Measurements from ENCODE around the gene TMEM14A.
"Not testable (repeated sequence)": the region's sequence is repeated elsewhere in the genome, so short reads cannot be mapped to it uniquely, and the experiment has no call there.

Gene TMEM14A

DNA sequence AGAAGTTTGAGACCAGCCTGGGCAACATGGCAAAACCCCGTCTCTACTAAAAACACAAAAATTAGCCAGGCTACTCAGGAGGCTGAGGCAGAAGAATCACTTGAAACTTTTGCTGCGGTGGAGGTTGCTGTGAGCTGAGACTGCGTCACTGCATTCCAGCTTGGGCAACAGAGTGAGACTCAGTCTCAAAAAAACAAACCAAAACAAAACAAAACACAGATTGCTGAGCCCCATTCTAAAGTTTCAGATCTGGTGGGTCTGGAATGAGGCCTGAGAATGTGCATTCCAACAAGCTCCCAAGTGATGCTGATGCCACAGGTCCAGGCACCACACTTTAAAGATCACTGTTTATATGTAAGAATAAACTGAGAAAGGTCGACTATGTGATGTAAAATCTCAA, 24.9 kb upstream of the TMEM14A start:
- no peak overlapping the region for H3K4me3 ChIP-seq (ENCODE audit: low read length)
- no peak for TF ChIP-seq ZNF274 (IDR thresholded peaks at IDR 0.05; ENCODE audit: low read depth, low read length)

DNA sequence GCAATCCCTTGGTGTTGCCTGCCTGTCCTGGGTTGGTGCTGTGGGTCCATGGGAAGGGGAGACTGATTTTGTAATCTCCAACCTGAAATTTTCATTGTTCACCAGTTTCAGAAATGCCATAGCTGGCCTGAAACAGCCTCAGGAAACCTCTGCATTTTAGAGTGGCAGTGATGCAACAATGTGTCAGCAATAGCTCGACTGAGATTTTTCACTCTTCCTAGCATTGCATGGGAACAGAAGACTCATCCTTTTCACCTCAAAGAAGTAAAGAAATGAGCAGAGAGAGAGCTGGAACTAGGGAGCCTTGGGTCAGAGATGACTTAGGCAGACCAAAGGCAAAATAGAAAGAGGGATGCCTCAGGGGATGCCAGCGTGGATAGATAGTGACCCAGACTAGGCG, 23.7 kb upstream of the TMEM14A start:
- H3K4me3 ChIP-seq (ENCODE audit: low read length), result no peak overlapping the region
- no peak for TF ChIP-seq ZNF274 (IDR thresholded peaks at IDR 0.05; ENCODE audit: low read depth, low read length)

DNA sequence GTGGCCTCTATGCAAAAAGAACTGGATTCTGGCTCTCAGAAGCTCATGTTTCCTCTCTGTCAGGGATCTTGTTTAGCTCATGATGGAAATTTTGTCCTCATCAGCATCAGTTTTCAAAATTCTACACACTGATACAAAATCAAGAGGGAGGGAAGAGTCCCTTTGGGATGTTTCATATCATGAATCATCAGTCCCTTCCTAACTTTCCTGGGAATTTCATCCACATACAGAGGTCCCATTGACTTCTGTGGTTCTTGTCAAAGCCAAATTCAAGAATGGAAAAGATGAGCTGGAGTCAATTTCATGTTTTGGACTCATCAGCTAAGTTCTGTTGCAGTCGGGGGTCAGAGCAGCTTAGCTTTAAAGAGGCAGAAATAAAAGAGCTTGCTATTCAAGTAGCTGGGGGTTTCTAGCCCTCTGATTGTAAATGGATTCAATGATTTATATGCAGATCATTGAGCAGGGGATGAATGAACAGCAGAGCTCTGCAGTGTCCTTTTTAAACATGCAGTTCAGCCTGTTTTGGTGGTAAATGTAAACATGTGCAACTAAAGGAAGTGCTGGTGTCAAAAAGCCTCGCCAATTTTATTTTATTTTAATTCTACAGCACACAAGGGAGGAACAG, 21.3 kb upstream of the TMEM14A start:
- no peak for TF ChIP-seq ZNF274 (IDR thresholded peaks at IDR 0.05; ENCODE audit: low read depth, low read length)
- no peak overlapping the region for H3K4me3 ChIP-seq (ENCODE audit: low read length)

GRCh38 chr6:52650941-52651340, 20.0 kb upstream of the TMEM14A start:
- H3K4me3 ChIP-seq (ENCODE audit: low read length), result no peak overlapping the region
- TF ChIP-seq ZNF274 (IDR thresholded peaks at IDR 0.05; ENCODE audit: low read depth, low read length), result no peak

GRCh38 chr6:52653151-52653550, 17.8 kb upstream of the TMEM14A start:
- TF ChIP-seq ZNF274 (IDR thresholded peaks at IDR 0.05; ENCODE audit: low read depth, low read length), result no peak
- no peak overlapping the region for H3K4me3 ChIP-seq (ENCODE audit: low read length)

- no peak for TF ChIP-seq ZNF274 (IDR thresholded peaks at IDR 0.05; ENCODE audit: low read depth, low read length)
- no peak overlapping the region for H3K4me3 ChIP-seq (ENCODE audit: low read length)
These were observed 16.9 kb upstream of the TMEM14A start for GRCh38 chr6:52654007-52654406.

DNA sequence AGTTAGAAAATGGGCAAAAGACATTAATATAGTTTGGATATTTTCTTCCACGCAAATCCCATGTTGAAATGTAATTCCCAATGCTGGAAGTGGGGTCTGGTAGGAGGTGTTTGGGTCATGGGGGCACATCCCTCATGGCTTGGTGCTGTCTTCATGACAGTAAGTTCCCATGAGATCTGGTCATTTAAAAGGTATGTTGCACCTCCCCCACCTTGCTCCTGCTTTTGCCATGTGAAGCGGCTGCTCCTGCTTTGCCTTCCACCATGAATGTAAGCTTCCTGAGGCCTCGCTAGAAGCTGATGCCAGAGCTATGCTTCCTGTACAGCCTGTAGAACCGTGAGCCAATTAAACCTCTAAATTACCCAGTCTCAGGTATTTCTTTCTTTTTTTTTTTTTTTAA, 16.3 kb upstream of the TMEM14A start:
- no peak overlapping the region for H3K4me3 ChIP-seq (ENCODE audit: low read length)
- TF ChIP-seq ZNF274 (IDR thresholded peaks at IDR 0.05; ENCODE audit: low read depth, low read length), result no peak

- H3K4me3 ChIP-seq (ENCODE audit: low read length), result not testable (repeated sequence)
These were observed 15.0 kb upstream of the TMEM14A start for GRCh38 chr6:52655941-52656340.

- TF ChIP-seq ZNF274 (IDR thresholded peaks at IDR 0.05; ENCODE audit: low read depth, low read length), result no peak
- H3K4me3 ChIP-seq (ENCODE audit: low read length), result no peak overlapping the region
These were observed 13.0 kb upstream of the TMEM14A start for GRCh38 chr6:52657870-52658269.

DNA sequence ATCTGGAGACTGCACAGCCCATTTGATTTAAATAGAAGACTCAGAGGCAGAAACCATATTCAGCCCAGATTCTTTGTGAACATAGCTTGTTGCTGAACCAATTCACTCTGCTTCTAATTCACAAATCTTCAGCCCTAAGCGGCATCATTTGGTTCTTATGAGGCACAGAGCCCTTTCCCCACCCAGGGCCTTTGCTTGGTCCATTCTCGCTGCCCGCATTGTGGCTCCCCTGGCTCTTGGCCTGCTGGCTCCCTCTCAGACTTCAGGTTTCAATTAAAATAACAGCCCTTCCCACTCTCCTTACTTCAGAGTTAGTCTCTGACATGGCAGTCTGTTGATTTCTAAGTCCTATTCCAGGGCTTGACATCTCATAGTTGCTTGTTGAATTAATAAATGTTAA, 9.4 kb upstream of the TMEM14A start:
- no peak overlapping the region for H3K4me3 ChIP-seq (ENCODE audit: low read length)
- TF ChIP-seq ZNF274 (IDR thresholded peaks at IDR 0.05; ENCODE audit: low read depth, low read length), result no peak

DNA sequence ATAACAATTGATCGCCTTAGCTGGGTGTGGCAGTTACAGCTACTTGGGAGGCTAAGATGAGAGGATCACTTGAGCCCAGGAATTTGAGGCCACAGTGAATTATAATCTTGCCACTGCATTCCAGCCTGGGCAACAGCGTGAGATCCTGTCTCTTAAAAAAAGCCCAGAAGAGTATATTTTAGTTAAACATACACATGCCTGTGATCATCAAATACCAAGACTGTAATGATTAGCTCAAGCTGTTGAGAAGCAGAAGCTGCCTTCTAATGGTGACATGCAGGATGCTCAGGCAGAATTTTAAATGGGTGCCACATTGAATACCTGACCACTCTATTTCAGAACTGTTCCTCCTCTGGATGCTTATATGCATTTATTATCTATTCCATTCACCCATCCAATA, 8.9 kb upstream of the TMEM14A start:
- TF ChIP-seq ZNF274 (IDR thresholded peaks at IDR 0.05; ENCODE audit: low read depth, low read length), result no peak
- H3K4me3 ChIP-seq (ENCODE audit: low read length), result no peak overlapping the region

- peak overlapping the region; percentile 68 for H3K4me3 ChIP-seq (ENCODE audit: low read length)
- TF ChIP-seq ZNF274 (IDR thresholded peaks at IDR 0.05; ENCODE audit: low read depth, low read length), result no peak
These were observed 7.6 kb upstream of the TMEM14A start for GRCh38 chr6:52663120-52663935.

DNA sequence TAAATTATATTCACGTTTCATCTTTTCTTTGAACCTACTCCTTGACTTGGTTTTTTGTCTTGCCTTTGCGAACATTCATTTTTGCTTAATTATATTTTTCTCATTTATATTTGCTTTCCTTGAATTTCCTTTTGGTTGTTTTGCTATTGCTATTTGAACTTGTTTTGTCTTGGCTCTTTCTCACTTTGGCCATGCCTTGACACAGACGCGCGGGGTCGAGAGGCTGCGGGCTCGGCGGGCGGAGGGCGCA, 7.1 kb upstream of the TMEM14A start:
- TF ChIP-seq ZNF274 (IDR thresholded peaks at IDR 0.05; ENCODE audit: low read depth, low read length), result no peak
- peak overlapping the region; percentile 68 for H3K4me3 ChIP-seq (ENCODE audit: low read length)

DNA sequence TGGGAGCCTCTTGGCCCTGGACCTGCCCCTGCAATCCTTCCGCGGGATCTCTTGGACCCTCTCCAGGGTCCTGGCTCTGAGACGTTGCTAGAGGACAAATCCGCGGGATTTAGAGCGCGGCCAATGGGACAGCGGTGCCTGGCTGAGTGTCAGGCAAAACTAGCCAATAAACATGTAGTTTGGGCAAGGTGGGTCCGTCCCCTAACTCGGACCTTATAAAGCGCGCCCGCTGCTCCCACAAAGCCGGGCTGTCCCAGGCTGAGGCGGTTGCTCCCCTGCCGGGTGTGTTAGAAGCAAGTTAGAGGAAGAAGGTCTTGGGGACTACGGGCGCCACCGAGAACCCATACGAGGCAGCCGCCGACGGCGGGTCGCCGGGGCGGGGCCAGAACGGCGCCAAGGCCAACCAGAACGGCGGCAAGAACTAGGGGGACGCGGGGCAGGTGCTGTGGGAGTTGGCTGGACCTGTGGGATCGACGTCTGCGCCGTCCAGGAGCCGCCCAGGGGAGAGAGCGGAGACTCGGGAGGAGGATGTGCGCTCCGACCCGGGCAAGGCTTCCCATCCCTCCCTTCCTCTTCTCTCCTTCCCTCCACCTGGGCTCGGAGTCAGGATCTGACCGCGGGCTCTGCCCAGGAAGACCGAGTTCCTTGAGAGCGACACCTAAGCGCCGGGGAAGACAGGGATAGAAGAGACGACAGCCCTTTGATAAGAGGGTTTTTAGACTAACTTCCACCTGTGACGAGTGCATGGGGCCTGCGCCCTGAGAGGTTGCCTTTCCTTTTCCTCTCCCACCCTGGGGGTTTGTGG, 6.5 kb upstream of the TMEM14A start:
- H3K4me3 ChIP-seq (ENCODE audit: low read length), result peak overlapping the region; percentile 68
- TF ChIP-seq ZNF274 (IDR thresholded peaks at IDR 0.05; ENCODE audit: low read depth, low read length), result no peak
